D341Med (cell line): ENCODE data around the gene MYMX.
A peak's percentile ranks its signal among the peaks of the same experiment; 100 is the strongest.

Experiments
- DNase-seq: peaks from one replicate; pipeline ENCODE4 v3.0.0; 2012; ENCODE audit warnings: low spot score

Gene MYMX

GRCh38 chr6:44232676-44233566 is 16.2 kb downstream of the MYMX start:
- no peak for DNase-seq

GRCh38 chr6:44233567-44234100 is 16.9 kb downstream of the MYMX start:
- DNase-seq = no peak

- peak; percentile 77 for DNase-seq
Observed at GRCh38 chr6:44234101-44235025, 17.6 kb downstream of the MYMX start.

- no peak for DNase-seq
Observed at GRCh38 chr6:44235269-44235668, 18.5 kb downstream of the MYMX start.

GRCh38 chr6:44235891-44236516 is 19.3 kb downstream of the MYMX start:
- no peak for DNase-seq

GRCh38 chr6:44237021-44237812 is 20.5 kb downstream of the MYMX start:
- DNase-seq = peak; percentile 83

GRCh38 chr6:44237813-44238433 is 21.2 kb downstream of the MYMX start:
- peak; percentile 91 for DNase-seq

- no peak for DNase-seq
Observed at GRCh38 chr6:44238687-44239350, 22.1 kb downstream of the MYMX start.

GRCh38 chr6:44243345-44243744 is 26.6 kb downstream of the MYMX start:
- peak; percentile 64 for DNase-seq

GRCh38 chr6:44245391-44245911 is 28.7 kb downstream of the MYMX start:
- no peak for DNase-seq

- DNase-seq = peak; percentile 87
Observed at GRCh38 chr6:44245912-44246662, 29.4 kb downstream of the MYMX start.

GRCh38 chr6:44246663-44247337 is 30.1 kb downstream of the MYMX start, which contains the start of gene HSP90AB1:
TSS of gene HSP90AB1 (plus strand) at chr6:44247101. CDS start at chr6:44248630, 1,529 bp downstream.
- peak; percentile 92 for DNase-seq

GRCh38 chr6:44247338-44248302 is 30.9 kb downstream of the MYMX start:
- peak; percentile 66 for DNase-seq

- DNase-seq = no peak
Observed at GRCh38 chr6:44248579-44248978, 31.9 kb downstream of the MYMX start.

- no peak for DNase-seq
Observed at GRCh38 chr6:44249082-44249748, 32.5 kb downstream of the MYMX start.

GRCh38 chr6:44250067-44250717 is 33.5 kb downstream of the MYMX start:
- no peak for DNase-seq
